ENCODE data around the gene ORC3. TPM values are rescaled to one million over a fixed set of nuclear protein-coding genes. Genes with fewer than 3 reads are reported as not detected.

The ORC3 gene
- total RNA-seq: 10.4 TPM

GRCh38 chr6:87589693-87590416, at the start of gene ORC3, which contains the start of gene RARS2:
TSS of gene ORC3 (plus strand) at chr6:87590135. CDS start at chr6:87590169, 34 bp downstream.
TSS of gene RARS2 (minus strand) at chr6:87589987. CDS start at chr6:87589957, 30 bp downstream.
- peak; percentile 100 for ATAC-seq

- no peak for ATAC-seq
Measured at GRCh38 chr6:87540539-87540938, 49.4 kb upstream of the ORC3 start.

- ATAC-seq: no peak
Measured at GRCh38 chr6:87541041-87541440, 48.9 kb upstream of the ORC3 start.

GRCh38 chr6:87541744-87542143, 48.2 kb upstream of the ORC3 start:
- ATAC-seq: no peak

- no peak for ATAC-seq
Measured at GRCh38 chr6:87543696-87544473, 46.0 kb upstream of the ORC3 start.

GRCh38 chr6:87544474-87544735, 45.5 kb upstream of the ORC3 start:
- ATAC-seq: no peak

GRCh38 chr6:87551799-87552198, 38.1 kb upstream of the ORC3 start:
- no peak for ATAC-seq

- no peak for ATAC-seq
Measured at GRCh38 chr6:87553159-87553765, 36.7 kb upstream of the ORC3 start.

- no peak for ATAC-seq
Measured at GRCh38 chr6:87555506-87555905, 34.4 kb upstream of the ORC3 start.

- no peak for ATAC-seq
Measured at GRCh38 chr6:87558446-87558845, 31.5 kb upstream of the ORC3 start.

- ATAC-seq: no peak
Measured at GRCh38 chr6:87561017-87561416, 28.9 kb upstream of the ORC3 start.

- ATAC-seq: no peak
Measured at GRCh38 chr6:87572021-87572420, 17.9 kb upstream of the ORC3 start.

- ATAC-seq: no peak
Measured at GRCh38 chr6:87572883-87573282, 17.1 kb upstream of the ORC3 start.

- ATAC-seq: no peak
Measured at GRCh38 chr6:87573307-87574024, 16.5 kb upstream of the ORC3 start.

- ATAC-seq: no peak
Measured at GRCh38 chr6:87574237-87574804, 15.6 kb upstream of the ORC3 start.

GRCh38 chr6:87575423-87575822, 14.5 kb upstream of the ORC3 start:
- ATAC-seq: no peak

GRCh38 chr6:87583822-87584221, 6.1 kb upstream of the ORC3 start:
- ATAC-seq: no peak

- ATAC-seq: no peak
Measured at GRCh38 chr6:87586371-87587077, 3.4 kb upstream of the ORC3 start.

GRCh38 chr6:87588756-87589407, 1.1 kb upstream of the ORC3 start:
- no peak for ATAC-seq

- ATAC-seq: no peak
Measured at GRCh38 chr6:87590417-87590880, 514 bp downstream of the ORC3 start.

- no peak for ATAC-seq
Measured at GRCh38 chr6:87590990-87591389, 1.1 kb downstream of the ORC3 start.
